NCI-H82 (cell line): ENCODE data around the gene SUN3.
"Not testable (repeated sequence)": the region's sequence is repeated elsewhere in the genome, so short reads cannot be mapped to it uniquely, and the experiment has no call there.

Experiments used
- DNase-seq: peaks from one replicate; lab custom pipeline; 2025; lab: John Stamatoyannopoulos, UW

Gene SUN3

DNA sequence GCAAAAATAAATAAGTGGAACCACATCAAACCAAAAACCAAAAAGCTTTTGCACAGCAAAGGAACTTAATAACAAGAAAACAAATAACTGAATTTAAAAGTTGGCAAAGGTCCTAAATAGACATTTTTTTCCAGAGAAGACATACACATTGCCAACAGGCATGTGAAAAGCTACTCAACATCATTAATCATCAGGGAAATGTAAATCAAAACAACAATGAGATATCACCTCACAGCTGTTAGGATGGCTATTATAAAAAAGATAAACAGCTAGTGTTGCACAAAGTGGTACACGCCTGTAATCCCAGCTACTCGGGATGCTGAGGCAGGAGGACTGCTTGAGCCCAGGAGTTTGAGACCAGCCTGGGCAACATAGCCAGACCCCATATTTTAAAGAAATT is 2.2 kb upstream of the SUN3 start:
- DNase-seq = no peak

DNA sequence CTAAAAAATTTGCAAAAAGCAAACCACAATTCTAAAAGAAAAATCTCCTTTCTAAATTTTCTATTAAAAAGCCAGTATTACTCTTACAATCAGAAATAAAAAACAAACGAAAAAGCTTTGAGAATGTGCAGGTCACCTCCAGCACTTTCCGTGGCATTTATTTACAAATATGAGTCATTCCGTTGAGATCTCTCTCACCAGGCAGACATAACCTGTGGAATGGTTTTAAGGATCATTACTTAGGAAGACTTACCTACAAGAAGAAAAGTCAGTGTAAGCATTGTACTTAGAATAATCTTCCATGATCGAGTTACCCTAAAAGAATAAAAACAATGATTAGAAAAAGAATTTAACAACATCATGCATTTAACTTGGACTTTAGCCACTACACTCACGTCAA is 3.3 kb downstream of the SUN3 start:
- no peak for DNase-seq

DNA sequence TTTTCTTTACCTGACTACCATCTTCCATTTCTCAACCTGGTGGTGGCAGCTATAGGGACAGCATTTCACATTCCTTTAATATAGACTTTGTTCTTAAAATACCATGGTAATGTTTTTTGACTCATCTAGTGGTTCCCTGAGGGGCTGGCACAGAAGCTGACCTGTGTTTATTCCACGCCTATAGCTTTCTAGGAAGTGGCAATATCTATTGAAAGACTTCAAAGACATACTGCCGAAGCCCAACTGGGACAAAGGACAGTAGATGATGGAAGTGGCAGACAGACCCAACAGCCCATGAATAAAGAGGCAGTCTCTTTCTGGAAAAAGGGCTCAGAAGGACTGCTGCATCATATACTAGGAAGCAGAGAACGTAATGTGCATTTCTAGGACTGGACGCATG is 11.2 kb downstream of the SUN3 start:
- no peak for DNase-seq

DNA sequence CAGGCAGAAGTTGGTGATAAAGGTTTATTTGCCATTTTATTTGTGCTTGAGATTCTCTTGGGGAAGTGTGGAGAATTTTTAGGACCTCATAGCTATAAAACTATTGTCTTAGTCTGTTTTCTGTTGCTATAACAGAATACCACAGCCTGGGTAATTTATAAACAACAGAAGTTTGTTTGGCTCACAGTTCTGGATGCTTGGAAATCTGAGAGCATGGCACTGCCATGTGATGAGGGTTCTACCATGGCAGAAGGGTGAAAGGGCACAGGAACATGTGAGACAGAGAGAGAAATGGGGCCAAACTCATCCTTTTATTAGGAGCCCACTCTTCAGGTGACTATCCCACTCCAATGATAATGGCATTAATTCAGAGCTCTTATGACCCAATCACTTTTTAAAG is 12.3 kb downstream of the SUN3 start:
- no peak for DNase-seq

DNA sequence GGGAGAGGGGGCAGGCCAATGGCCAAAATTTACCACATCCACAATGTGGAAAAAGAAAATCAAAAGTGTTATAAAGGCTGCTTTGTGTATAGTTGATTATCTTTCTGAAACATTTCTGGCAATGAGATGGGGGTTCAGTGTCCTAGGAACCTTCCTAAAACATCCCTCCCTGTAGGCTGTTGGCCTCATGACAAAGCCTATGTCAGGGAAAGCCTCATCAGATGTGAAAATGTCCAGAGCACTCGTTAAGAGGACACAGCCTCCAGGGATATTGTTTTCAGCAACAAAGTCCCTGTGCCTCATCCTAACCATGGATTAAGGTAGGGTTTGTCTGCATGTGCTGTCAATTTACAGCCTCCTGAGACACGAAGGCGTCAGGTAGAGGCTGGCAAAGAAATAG is 17.0 kb downstream of the SUN3 start:
- DNase-seq = no peak

DNA sequence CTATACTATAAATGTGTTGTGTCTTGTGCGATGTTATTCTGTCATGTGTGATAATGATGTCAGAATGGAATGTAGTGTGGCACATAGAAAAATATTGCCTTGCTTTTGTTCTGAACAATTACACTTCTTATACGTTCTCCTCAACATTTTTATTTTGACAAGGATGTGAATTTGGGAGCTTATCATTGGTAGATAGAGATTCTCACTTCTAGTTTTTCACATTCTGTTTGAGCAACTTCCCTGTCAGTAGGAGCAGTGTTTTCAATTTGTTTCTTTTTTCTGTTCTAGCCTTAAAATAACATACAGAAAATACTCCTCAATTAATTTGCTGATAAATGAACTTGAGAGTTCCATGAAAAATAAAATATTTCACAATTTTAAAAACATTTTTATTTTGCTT is 17.6 kb downstream of the SUN3 start:
- no peak for DNase-seq

DNA sequence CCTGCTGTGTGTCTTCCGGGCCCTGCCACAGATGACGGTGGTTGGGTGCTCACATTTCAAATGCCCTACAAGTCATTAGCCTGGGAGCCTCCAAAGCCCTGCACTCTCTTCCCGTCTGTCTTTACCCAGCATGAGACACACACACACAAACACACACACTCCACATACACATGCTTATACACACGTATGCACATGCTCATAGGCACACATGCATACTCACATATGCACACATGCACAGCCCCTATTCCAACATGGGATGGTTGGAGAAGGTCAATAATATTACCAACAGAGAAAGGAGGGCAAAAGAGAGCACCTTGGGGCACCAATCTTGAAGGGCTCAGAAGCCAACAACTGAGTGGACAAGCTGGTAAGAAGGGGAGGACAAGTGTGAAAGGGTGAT is 19.0 kb downstream of the SUN3 start:
- DNase-seq = no peak

DNA sequence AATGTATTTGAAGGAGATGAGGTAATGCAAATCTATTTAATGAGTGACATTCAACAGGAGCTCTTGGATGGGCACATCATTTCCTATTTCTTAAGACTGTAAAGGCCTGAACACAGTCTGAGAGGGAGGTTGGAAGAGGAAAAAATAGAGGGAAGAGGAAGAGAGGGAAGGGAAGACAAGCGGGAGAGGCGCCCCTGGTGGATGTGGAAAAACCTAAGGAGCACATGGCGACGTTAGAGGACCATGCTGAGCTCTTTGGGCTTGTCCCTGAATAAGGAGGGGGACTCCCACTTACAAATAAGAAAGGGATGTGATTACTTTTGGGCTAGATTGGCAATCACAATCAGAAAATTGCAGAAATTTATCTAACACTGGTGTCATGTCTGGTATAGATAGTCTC is 19.6 kb downstream of the SUN3 start:
- no peak for DNase-seq

DNA sequence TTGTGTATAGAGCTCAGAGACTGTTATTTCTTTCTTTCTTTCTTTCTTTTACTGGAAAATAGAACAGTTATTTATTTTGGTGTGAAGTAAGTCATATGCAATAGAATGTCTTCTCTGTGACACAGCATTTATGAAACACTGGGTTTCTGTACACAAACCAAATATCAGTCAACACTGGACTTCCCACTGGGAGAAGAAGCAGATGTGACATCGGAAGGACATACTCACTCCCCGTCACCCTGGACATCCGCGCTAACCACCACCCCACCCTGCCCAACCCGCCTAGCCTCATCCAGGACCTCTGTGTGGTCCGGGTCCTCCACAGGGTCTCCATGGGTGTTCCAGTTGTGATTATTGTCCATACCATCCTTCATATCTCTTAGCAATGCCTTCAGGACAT is 22.0 kb downstream of the SUN3 start:
- no peak for DNase-seq

DNA sequence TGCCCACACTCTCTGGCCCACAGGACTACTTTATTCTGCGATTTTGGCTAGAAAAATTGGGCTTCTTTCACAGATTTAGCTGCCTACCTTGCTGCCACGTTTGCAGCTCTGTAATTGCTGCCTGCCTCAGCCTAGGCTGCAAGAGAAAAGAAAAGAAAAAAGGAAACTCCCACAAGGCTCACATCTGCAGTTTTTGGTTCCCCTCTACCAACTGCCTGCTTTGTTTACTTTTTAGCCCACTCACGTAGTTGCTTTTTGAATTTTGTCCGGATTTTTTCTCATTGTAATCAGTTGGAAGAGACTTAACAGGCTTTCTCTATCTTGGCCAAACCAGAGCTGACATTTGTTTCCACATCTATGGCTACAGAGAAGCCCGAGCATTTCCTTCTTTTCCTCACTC is 24.3 kb downstream of the SUN3 start:
- no peak for DNase-seq

DNA sequence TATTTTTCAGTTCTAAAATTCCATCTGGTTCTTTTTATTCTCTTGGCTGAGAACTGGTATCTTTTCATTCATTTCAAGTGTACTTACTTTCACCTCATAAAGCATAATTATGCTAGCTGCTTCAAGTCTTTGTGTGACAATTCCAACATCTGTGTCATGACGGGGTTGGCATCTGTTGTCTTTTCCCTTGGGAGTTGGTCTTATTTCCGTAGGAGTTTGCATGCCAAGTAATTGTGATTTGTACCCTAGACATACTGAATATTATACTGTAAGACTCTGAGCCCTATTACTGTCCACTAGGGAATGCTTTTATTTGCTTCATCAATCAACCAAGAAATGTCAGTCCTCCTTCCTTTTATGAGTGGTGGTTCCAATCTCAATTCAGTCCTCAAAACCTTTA is 24.9 kb downstream of the SUN3 start:
- peak; percentile 74 for DNase-seq

DNA sequence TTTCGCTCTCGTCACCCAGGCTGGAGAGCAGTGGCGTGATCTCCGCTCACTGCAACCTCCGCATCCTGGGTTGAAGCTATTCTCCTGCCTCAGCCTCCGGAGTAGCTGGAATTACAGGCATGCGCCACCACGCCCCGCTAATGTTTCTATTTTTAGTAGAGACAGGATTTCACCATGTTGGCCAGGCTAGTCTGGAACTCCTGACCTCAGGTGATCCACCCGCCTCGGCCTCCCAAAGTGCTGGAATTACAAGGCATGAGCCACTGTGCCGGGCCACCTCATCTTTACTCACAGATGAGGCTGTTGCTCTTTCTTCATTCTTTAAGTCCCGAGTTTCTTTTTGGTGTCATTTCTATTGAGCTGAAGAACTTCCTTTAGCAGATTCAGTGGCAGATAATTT is 28.7 kb downstream of the SUN3 start:
- DNase-seq = not testable (repeated sequence)

DNA sequence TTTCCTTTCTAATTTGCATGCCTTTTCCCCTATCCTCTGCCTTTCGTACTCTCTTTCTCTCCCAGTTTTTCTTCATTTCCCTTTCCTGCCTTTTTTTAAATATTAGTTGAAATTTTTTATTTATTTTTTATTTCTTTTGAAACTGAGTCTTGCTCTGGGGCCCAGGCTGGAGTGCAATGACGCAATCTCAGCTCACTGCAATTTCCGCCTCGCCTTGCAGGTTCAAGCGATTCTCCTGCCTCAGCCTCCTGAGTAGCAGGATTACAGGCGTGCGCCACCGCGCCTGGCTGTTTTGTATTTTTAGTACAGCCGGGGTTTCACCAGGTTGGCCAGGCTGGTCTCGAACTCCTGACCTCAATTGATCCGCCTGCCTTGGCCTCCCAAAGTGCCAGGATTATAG is 29.5 kb downstream of the SUN3 start:
- no peak for DNase-seq

DNA sequence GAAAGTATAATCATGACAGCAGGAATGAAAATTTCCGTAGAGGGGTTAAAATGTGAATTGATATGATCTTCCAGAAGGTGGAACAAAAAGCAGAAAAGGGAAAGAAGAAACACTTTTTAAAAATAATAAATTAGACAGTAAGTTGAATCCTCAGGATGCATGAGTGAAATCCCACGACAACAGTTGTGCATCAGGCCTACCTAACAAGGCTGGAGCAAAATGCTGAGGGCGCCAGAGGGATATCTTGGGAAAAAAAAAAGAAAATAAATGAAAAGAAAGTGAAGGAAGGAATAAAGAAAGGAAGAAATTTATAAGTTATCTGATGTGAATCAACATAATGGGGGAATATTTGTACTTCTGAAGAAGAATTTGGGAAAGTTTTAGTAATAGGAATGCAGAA is 36.5 kb downstream of the SUN3 start:
- DNase-seq = no peak

DNA sequence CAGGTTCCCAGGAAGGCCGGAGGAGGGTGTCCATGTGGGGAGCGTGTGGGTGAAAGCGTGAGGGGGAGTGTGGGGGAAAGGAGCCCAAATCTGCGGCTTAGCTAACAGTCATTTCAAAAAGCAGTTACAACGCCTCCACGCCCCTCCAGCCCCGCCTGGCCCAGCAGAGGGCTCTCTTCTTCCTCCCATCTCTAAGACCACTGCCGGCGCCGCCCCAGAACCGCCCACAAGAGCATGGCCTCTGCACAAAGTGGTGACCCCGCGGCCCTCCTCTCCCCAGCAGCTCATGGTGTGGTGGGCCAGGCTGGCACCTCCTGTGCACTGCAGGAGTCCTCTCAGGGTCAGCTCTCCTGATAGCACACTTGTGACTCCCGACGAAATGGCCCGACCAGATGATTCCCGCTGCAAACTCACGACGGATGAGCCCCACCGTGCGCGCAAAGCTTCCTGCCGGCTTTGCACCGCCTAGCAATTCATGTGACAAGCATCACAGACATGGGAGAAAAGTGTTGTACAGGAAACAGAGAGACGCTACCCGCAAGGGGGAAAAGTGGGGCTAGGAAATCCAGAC is 37.1 kb downstream of the SUN3 start:
- DNase-seq = peak; percentile 87

DNA sequence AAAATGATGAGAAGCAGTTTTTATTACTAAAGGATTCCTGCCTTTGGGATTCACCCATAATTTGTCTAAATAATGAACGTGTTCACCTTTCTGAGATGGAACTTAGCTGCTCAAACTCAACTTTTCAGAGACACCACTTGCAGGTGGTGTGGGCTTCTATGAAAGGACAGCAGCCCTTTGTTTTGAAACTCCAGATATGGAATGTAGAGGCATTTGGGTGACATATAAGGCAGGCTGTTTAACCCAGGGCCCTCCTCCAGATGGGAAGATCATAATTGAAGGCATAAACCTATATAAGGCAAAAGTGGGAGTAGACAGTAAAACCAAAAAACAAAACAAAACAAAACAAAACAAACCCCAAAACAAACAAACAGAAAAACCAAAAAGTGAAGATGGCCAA is 37.6 kb downstream of the SUN3 start:
- no peak for DNase-seq

DNA sequence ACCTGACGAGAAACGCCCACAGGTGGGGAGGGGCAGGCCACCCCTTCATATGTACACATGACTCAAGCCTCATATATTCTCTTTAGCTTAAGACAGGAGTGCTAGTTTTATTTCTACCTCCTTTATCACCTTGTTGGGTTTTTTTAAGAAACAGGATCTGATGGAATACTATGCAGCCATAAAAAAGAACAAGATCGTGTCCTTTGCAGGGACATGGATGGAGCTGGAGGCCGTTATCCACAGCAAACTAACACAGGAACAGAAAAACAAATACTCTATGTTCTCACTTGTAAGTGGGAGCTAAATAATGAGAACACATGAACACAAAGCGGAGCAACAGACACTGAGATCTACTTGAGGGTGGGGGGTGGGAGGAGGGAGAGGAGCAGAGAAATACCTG is 38.3 kb downstream of the SUN3 start:
- DNase-seq = no peak

DNA sequence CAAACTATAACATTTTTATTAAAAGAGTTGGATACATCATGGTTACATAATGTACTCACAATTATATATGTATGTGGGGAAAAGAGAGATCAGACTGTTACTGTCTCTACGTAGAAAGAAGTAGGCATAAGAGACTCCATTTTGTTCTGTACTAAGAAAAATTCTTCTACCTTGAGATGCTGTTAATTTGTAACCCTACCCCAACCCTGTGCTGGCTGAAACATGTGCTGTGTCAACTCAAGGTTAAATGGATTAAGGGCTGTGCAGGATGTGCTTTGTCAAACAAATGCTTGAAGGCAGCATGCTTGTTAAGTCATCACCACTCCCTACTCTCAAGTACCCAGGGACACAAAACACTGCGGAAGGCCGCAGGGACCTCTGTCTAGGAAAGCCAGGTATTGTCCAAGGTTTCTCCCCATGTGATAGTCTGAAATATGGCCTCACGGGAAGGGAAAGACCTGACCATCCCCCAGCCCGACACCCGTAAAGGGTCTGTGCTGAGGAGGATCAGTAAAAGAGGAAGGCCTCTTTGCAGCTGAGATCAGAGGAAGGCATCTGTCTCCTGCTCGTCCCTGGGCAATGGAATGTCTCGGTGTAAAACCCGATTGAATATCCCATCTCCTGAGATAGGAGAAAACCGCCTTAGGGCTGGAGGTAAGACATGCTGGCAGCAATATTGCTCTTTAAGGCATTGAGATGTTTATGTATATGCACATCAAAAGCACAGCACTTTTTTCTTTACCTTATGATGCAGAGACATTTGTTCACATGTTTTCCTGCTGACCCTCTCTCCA is 39.1 kb downstream of the SUN3 start:
- DNase-seq = peak; percentile 86

DNA sequence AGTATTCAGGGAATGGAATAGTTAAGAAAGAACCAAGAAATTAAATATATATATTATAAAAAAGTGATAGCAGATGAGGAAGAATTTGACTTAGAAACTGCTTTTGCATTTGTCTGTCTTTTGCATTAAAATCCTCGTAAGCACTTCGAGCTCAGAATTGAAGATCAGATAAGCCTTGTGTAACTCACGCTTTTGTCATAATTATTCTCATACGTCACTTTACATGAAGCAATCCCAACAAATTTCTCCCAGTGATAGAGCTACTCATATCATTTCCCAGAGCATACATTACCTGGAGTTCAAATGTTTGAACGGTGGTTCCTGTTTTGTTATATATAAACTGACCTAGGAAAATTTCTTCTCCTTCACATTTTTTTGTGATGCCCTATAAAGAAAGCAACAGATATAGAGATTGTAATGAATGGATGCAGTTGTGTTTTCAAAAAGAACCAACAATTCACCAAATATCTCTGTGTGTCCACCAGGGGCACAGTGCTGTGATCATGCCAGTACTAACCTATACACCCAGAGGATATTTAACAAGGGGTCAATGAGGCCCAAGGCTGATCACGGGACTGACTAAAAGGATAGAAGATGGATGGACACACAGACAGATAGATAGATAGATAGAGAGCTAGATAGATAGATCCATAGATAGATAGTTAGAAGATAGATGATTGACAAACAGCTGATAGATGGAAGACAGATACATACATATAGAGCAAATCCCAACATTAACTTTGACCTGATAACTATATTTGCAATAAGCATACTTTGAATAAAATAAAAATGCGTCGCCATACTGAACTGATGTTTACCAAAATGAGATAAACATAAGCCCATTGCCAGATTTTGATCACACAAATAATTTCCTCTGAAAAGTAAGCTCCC is 40.2 kb downstream of the SUN3 start:
- peak; percentile 71 for DNase-seq

DNA sequence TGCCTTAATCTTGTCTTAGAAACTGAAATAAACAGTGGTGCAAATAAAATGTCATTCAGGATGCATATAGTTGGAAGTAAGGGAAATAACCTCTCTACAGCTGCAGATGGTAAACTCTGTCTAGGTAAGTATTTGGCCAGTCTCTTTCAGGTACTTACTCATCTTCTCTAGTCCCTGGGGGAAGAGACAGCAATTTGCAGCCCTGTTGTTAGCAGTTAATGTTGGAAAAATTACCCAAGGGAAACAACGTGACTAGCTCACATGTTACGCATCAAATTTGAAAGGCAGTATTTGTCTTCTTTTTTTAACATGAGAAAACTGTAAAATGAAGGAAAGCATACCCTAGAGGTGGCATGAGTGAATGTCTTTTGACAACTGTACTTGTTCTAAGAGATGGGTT is 46.3 kb downstream of the SUN3 start:
- peak; percentile 36 for DNase-seq

DNA sequence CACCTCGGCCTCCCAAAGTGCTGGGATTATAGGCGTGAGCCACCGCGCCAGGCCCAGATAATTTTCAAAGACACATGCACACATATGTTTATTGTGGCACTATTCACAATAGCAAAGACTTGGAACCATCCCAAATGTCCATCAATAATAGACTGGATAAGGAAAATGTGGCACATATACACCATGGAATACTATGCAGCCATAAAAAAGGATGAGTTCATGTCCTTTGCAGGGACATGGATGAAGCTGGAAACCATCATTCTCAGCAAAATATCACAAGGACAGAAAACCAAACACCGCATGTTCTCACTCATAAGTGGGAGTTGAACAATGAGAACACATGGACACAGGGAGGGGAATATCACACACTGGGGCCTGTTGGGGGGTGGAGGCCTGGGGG is 48.3 kb downstream of the SUN3 start:
- not testable (repeated sequence) for DNase-seq

DNA sequence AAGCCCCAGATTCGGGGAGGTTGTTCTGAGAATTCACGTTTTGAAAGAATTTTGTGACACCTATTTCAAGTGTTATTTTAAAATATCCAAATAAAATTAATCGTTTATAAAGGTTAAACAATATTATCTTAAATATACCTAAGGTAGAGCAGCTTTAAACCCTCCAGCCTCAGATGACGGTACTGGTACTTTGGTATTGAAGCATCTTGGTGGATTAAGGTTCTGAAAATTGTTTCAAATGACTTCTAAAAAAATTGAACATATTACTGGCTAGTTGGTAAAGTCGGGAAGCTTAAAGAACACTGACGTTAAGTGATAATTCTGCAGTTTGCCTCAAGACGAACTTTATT is 49.1 kb downstream of the SUN3 start:
- DNase-seq = no peak

DNA sequence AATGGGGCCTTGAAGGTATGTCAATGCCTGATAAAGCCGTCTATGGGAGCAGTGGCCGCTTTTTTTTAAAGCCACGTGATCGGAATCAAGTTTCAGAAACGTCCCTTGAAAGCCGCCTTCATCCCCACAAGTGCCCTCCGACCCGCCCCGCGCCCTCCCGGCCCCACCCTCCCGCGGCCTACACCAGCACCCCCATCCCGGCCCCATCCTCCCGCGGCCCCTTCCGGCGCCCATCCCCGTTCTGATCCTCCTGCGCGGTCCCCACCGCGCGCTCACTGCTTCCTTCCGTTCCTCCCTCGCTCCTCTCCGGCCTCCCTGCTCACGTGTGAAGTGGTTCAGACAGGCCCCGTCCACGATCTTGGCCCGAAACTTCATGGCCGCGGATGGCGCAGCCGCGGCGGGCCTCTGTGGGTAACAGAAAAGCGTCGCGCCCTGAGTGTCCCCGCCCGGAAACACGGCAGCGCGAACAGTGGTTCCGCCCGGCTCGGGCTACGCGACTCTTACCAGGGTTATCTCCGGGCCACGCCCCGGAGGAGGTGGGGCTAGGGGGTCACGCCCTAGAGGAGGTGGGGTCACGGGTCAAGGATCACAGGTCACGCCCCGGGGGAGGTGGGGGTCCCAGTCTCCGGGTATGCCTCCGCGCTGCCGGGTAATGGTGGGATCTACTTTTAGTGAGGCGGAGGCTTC is 49.6 kb downstream of the SUN3 start, which contains the start of gene HUS1:
Gene HUS1 (minus strand): TSS at position 471 of the 687 bp plus-strand sequence. CDS start 96 bp downstream, at position 375.
- peak; percentile 97 for DNase-seq
